ENCODE data around the gene CRNKL1. TPM values are rescaled to one million over a fixed set of nuclear protein-coding genes. Genes with fewer than 3 reads are reported as not detected.

Gene CRNKL1
- total RNA-seq, 2 donors from 2014 or later = 22.2 to 23.4 TPM

GRCh38 chr20:20012541-20012940 lies 39.7 kb downstream of the CRNKL1 start:
- Mint-ChIP-seq H3K9me3 (no peaks in the 10 kb centered on the region), H3K27ac (no peak overlapping the region), H3K27me3 (ENCODE audit: insufficient read depth) (no peaks in the 10 kb centered on the region), H3K4me3 (no peak overlapping the region), H3K36me3 (ENCODE audit: low read depth) (no peaks in the 10 kb centered on the region), H3K4me1 (peaks cover 13% of the 10 kb centered on the region)
- DNase-seq = no peak
- Histone ChIP-seq H3K9ac (ENCODE audit: extremely low read depth, low read length, poor library complexity, severe bottlenecking) (no peak overlapping the region), H3K36me3 (ENCODE audit: control insufficient read depth, insufficient read depth, low read length) (no peaks in the 10 kb centered on the region), H3K27me3 (ENCODE audit: control insufficient read depth, insufficient read depth, low read length, poor library complexity, severe bottlenecking) (no peaks in the 10 kb centered on the region), H3K4me3 (ENCODE audit: low read length) (no peak overlapping the region), H3K9me3 (ENCODE audit: control insufficient read depth, low read length) (no peaks in the 10 kb centered on the region), H3K4me1 (ENCODE audit: control insufficient read depth, insufficient read depth, low read length) (peaks cover 4% of the 10 kb centered on the region), H3K27ac (ENCODE audit: low read depth, low read length) (no peak overlapping the region)
- 84 to 100% methylated on average over 1 to 2 of the region's 2 CpGs for WGBS, 2 experiments (ENCODE audit: insufficient coverage in 1 of 2, insufficient read length in 1 of 2)
- TF ChIP-seq CTCF (conservative IDR thresholded peaks at IDR 0.05) = no peak

- no peaks in the 10 kb centered on the region for H3K36me3 Mint-ChIP-seq (ENCODE audit: low read depth)
- no peak overlapping the region for H3K27ac Mint-ChIP-seq
- H3K27me3 ChIP-seq (ENCODE audit: control insufficient read depth, insufficient read depth, low read length, poor library complexity, severe bottlenecking) = no peaks in the 10 kb centered on the region
- no peak for TF ChIP-seq CTCF (conservative IDR thresholded peaks at IDR 0.05)
- H3K4me1 Mint-ChIP-seq = peaks cover 13% of the 10 kb centered on the region
- peaks cover 4% of the 10 kb centered on the region for H3K4me1 ChIP-seq (ENCODE audit: control insufficient read depth, insufficient read depth, low read length)
- H3K36me3 ChIP-seq (ENCODE audit: control insufficient read depth, insufficient read depth, low read length) = no peaks in the 10 kb centered on the region
- H3K4me3 ChIP-seq (ENCODE audit: low read length) = no peak overlapping the region
- DNase-seq = no peak
- H3K4me3 Mint-ChIP-seq = no peak overlapping the region
- 91 to 100% methylated on average over 3 to 4 of the region's 4 CpGs for WGBS, 2 experiments (ENCODE audit: insufficient coverage in 1 of 2, insufficient read length in 1 of 2)
- H3K9me3 ChIP-seq (ENCODE audit: control insufficient read depth, low read length) = no peaks in the 10 kb centered on the region
- no peaks in the 10 kb centered on the region for H3K9me3 Mint-ChIP-seq
- H3K27me3 Mint-ChIP-seq (ENCODE audit: insufficient read depth) = no peaks in the 10 kb centered on the region
- no peak overlapping the region for H3K27ac ChIP-seq (ENCODE audit: low read depth, low read length)
- no peak overlapping the region for H3K9ac ChIP-seq (ENCODE audit: extremely low read depth, low read length, poor library complexity, severe bottlenecking)
These were observed 41.4 kb downstream of the CRNKL1 start for GRCh38 chr20:20010639-20011500.

GRCh38 chr20:20009784-20010253 lies 42.4 kb downstream of the CRNKL1 start:
- Histone ChIP-seq H3K4me1 (ENCODE audit: control insufficient read depth, insufficient read depth, low read length) (peaks cover 1% of the 10 kb centered on the region), H3K27me3 (ENCODE audit: control insufficient read depth, insufficient read depth, low read length, poor library complexity, severe bottlenecking) (no peaks in the 10 kb centered on the region), H3K4me3 (ENCODE audit: low read length) (no peak overlapping the region), H3K9me3 (ENCODE audit: control insufficient read depth, low read length) (no peaks in the 10 kb centered on the region), H3K9ac (ENCODE audit: extremely low read depth, low read length, poor library complexity, severe bottlenecking) (no peak overlapping the region), H3K36me3 (ENCODE audit: control insufficient read depth, insufficient read depth, low read length) (no peaks in the 10 kb centered on the region), H3K27ac (ENCODE audit: low read depth, low read length) (no peak overlapping the region)
- TF ChIP-seq CTCF (conservative IDR thresholded peaks at IDR 0.05) = no peak
- H3K4me3 Mint-ChIP-seq = no peak overlapping the region
- no peaks in the 10 kb centered on the region for H3K9me3 Mint-ChIP-seq
- peak; percentile 78 for DNase-seq
- peaks cover 19% of the 10 kb centered on the region for H3K4me1 Mint-ChIP-seq
- 58 to 66% methylated on average over 10 to 14 of the region's 14 CpGs for WGBS, 2 experiments (ENCODE audit: insufficient coverage in 1 of 2, insufficient read length in 1 of 2)
- H3K27me3 Mint-ChIP-seq (ENCODE audit: insufficient read depth) = no peaks in the 10 kb centered on the region
- no peaks in the 10 kb centered on the region for H3K36me3 Mint-ChIP-seq (ENCODE audit: low read depth)
- H3K27ac Mint-ChIP-seq = peak overlapping the region; percentile 9

All from endodermal cell (in vitro differentiated cells).